K562 (cell line): ENCODE results near the gene PDCD10. TPM values are rescaled to one million over a fixed set of nuclear protein-coding genes. Genes with fewer than 3 reads are reported as not detected.

Experiments used
- AFF1 ChIP-seq, 2 experiments: fragments of 450-650 bp; IDR thresholded peaks; 2 replicates each; pipeline ENCODE4 v1.6.1; 2018; ENCODE audit warnings: mild to moderate bottlenecking in 2 of 2, low read depth in 1 of 2; ENCODE audit not compliant: partially characterized antibody in 2 of 2
- C11orf30 ChIP-seq: fragments of 450-650 bp; IDR thresholded peaks from 2 replicates; pipeline ENCODE4 v1.6.1; 2016; ENCODE audit warnings: low read depth, mild to moderate bottlenecking
- CREM ChIP-seq: IDR thresholded peaks from 2 replicates; pipeline ENCODE4 v1.6.1; 2014; ENCODE audit warnings: antibody characterized with exemption, low read depth
- ELF1 ChIP-seq: fragments of 200-800 bp; sonication (Bioruptor generic); IDR thresholded peaks from 2 replicates; pipeline ENCODE4 v1.6.1; 2016; ENCODE audit warnings: missing genetic modification characterization, missing compliant biosample characterization
- ESRRA ChIP-seq: fragments of 450-650 bp; IDR thresholded peaks from 2 replicates; pipeline ENCODE4 v1.6.1; 2014; ENCODE audit warnings: low read depth, mild to moderate bottlenecking, moderate library complexity, borderline replicate concordance
- FOXK1 ChIP-seq: sonication (generic); formaldehyde crosslinking; IDR thresholded peaks from 2 replicates; pipeline ENCODE4 v1.8.0; 2022; ENCODE audit warnings: missing genetic modification reagents, mild to moderate bottlenecking, borderline replicate concordance
- GMEB1 ChIP-seq: fragments of 250-450 bp; sonication (Bioruptor Pico); IDR thresholded peaks from 2 replicates; pipeline ENCODE4 v1.4.0; 2020; ENCODE audit warnings: mild to moderate bottlenecking
- HCFC1 ChIP-seq: IDR thresholded peaks from 2 replicates; pipeline ENCODE4 v1.6.1; 2012; ENCODE audit warnings: low read depth, low read length, improper control_type of control experiment
- HINFP ChIP-seq: fragments of 450-650 bp; conservative IDR thresholded peaks from 2 replicates; pipeline ENCODE4 v1.6.1; 2016; ENCODE audit warnings: missing genetic modification characterization, low read depth, mild to moderate bottlenecking, control low read depth, missing compliant biosample characterization
- HMG20B ChIP-seq: fragments of 250-450 bp; sonication (Bioruptor Pico); IDR thresholded peaks from 2 replicates; pipeline ENCODE4 v1.5.0; 2021; ENCODE audit warnings: mild to moderate bottlenecking
- MCM2 ChIP-seq: fragments of 450-650 bp; IDR thresholded peaks from 2 replicates; pipeline ENCODE4 v1.6.1; 2017; ENCODE audit warnings: low read depth, mild to moderate bottlenecking
- PHF20 ChIP-seq: fragments of 450-650 bp; IDR thresholded peaks from 2 replicates; pipeline ENCODE4 v1.6.1; 2018; ENCODE audit not compliant: partially characterized antibody
- POLR2AphosphoS5 ChIP-seq: IDR thresholded peaks from 2 replicates; pipeline ENCODE4 v1.6.1; 2011; ENCODE audit warnings: mild to moderate bottlenecking, low read depth, low read length, moderate library complexity; ENCODE audit not compliant: control insufficient read depth, insufficient read depth
- RNF2 ChIP-seq: sonication (generic); IDR thresholded peaks from 2 replicates; pipeline ENCODE4 v1.6.1; 2016
- SPI1 ChIP-seq: IDR thresholded peaks from 2 replicates; pipeline ENCODE4 v1.6.1; 2011; ENCODE audit warnings: low read depth, low read length, control low read depth, borderline replicate concordance
- TAF7 ChIP-seq: fragments of 450-650 bp; IDR thresholded peaks from 2 replicates; pipeline ENCODE4 v1.6.1; 2016; ENCODE audit warnings: missing genetic modification characterization, missing compliant biosample characterization
- TAF9B ChIP-seq: fragments of 450-650 bp; IDR thresholded peaks from 2 replicates; pipeline ENCODE4 v1.6.1; 2018; ENCODE audit warnings: mild to moderate bottlenecking; ENCODE audit not compliant: partially characterized antibody
- TBP ChIP-seq: optimal IDR thresholded peaks from 2 replicates; pipeline ENCODE3; 2011; ENCODE audit warnings: low read depth, low read length, improper control_type of control experiment
- ZNF184 ChIP-seq: sonication (generic); formaldehyde crosslinking; IDR thresholded peaks from 2 replicates; pipeline ENCODE4 v1.5.0; 2020; ENCODE audit warnings: missing genetic modification reagents
- ZNF324 ChIP-seq: fragments of 250-450 bp; sonication (Bioruptor Pico); IDR thresholded peaks from 2 replicates; pipeline ENCODE4 v1.4.0; 2020; ENCODE audit warnings: mild to moderate bottlenecking
- ZNF354B ChIP-seq: fragments of 250-450 bp; sonication (Bioruptor Pico); IDR thresholded peaks from 2 replicates; pipeline ENCODE4 v1.4.0; 2020
- ZNF77 ChIP-seq: fragments of 250-450 bp; sonication (Bioruptor Pico); IDR thresholded peaks from 2 replicates; pipeline ENCODE4 v1.5.0; 2020
- polyA plus RNA-seq, 8 experiments: library from polyadenylated mRNA; depleted of rRNA in 4 of 8; stranded (reverse) in 5 of 8; unstranded in 3 of 8; fragments of >200 nt; fragmentation: Nextera tagmentation in 2 of 8; fragmentation: Illumina TruSeq in 1 of 8; extraction: Ambion mirVana in 2 of 8; extraction: Trizol in 1 of 8; gene quantifications; 2 replicates each; pipeline versions ENCODE4 v1.2.1 to v1.2.3, GENCODE V29; 2011 to 2014; ENCODE audit warnings: inconsistent platforms in 1 of 8, missing spikeins in 1 of 8
- total RNA-seq, 7 experiments: library from RNA; depleted of rRNA in 6 of 7; stranded (reverse); fragments of >200 nt in 6 of 7; fragmentation: Illumina TruSeq in 2 of 7; extraction: Trizol in 2 of 7; gene quantifications; 2 replicates each; pipeline versions ENCODE4 v1.2.1 to v1.2.3, GENCODE V29; 2011 to 2021; ENCODE audit warnings: low replicate concordance in 1 of 7

The PDCD10 gene
- total and polyA plus RNA-seq, 9 of the 15 experiments (the other 6 are each of a cell fraction or from before 2014, with no cell fraction given), result 121 to 476 (median 232) TPM

- TF ChIP-seq FOXK1 (CRISPR knock-in tag) (no peak; the same call in 1 of the 2 replicates), AFF1 (IDR thresholded peaks at IDR 0.05; ENCODE audit: low read depth in 1 of 2, partially characterized antibody in 2 of 2) (peak in 1 of 2 experiments; percentile 98), MCM2 (no peak), GMEB1 (CRISPR knock-in tag) (peak; percentile 14; the same call in 1 of the 2 replicates), SPI1 (peak; percentile 40; the same call in 1 of the 2 replicates), HINFP (tag) (peak; percentile 100), RNF2 (peak; percentile 17; the same call in 1 of the 2 replicates), CREM (peak; percentile 84), TBP (peak; percentile 79), PHF20 (peak; percentile 53), ZNF77 (CRISPR knock-in tag) (no peak), ESRRA (no peak), TAF9B (peak; percentile 47), HMG20B (CRISPR knock-in tag) (no peak), ZNF184 (CRISPR knock-in tag) (no peak), POLR2AphosphoS5 (peak; percentile 12; the same call in 1 of the 2 replicates), ZNF354B (CRISPR knock-in tag) (no peak), C11orf30 (peak; percentile 63), HCFC1 (peak; percentile 97), ELF1 (tag) (peak; percentile 80), ZNF324 (CRISPR knock-in tag) (no peak), TAF7 (tag) (peak; percentile 64; the same call in 1 of the 2 replicates)
Measured at GRCh38 chr3:167734498-167735232, at the start of gene PDCD10 (continued).
